Sciatic nerve (tissue), 2 donors: ENCODE measurements around the gene ST3GAL2. TPM values are rescaled to one million over a fixed set of nuclear protein-coding genes. Genes with fewer than 3 reads are reported as not detected.

Source experiments
- ATAC-seq: fragments of 200-7000 bp; cut with Tn5 transposase; one replicate; pipeline ENCODE4 v1.9.1; 2020; ENCODE audit warnings: mild to moderate bottlenecking, moderate library complexity
- DNase-seq: peaks from one replicate; pipeline ENCODE4 v3.0.0-alpha.2; 2020; ENCODE audit warnings: low spot score
- intact Hi-C: fragments of 100-400 bp; cut with DNase I; formaldehyde crosslinking; loops from one replicate; pipeline ENCODE4 v1.14.2; 2022
- total RNA-seq: library from RNA; stranded (reverse); fragmentation: NEBNext Ultra II Directional; extraction: Animal tissue kit (Norgen Biotek cat#: 25700); gene quantifications from one replicate; pipeline ENCODE4 v1.2.1, GENCODE V29; 2021
- donor health status: DM: no; HTN: no; CAD: no.
- donor health status: DM: no; HTN: no; CAD: no.

Gene ST3GAL2, protein sequence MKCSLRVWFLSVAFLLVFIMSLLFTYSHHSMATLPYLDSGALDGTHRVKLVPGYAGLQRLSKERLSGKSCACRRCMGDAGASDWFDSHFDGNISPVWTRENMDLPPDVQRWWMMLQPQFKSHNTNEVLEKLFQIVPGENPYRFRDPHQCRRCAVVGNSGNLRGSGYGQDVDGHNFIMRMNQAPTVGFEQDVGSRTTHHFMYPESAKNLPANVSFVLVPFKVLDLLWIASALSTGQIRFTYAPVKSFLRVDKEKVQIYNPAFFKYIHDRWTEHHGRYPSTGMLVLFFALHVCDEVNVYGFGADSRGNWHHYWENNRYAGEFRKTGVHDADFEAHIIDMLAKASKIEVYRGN
- 31.1 TPM for total RNA-seq

DNA sequence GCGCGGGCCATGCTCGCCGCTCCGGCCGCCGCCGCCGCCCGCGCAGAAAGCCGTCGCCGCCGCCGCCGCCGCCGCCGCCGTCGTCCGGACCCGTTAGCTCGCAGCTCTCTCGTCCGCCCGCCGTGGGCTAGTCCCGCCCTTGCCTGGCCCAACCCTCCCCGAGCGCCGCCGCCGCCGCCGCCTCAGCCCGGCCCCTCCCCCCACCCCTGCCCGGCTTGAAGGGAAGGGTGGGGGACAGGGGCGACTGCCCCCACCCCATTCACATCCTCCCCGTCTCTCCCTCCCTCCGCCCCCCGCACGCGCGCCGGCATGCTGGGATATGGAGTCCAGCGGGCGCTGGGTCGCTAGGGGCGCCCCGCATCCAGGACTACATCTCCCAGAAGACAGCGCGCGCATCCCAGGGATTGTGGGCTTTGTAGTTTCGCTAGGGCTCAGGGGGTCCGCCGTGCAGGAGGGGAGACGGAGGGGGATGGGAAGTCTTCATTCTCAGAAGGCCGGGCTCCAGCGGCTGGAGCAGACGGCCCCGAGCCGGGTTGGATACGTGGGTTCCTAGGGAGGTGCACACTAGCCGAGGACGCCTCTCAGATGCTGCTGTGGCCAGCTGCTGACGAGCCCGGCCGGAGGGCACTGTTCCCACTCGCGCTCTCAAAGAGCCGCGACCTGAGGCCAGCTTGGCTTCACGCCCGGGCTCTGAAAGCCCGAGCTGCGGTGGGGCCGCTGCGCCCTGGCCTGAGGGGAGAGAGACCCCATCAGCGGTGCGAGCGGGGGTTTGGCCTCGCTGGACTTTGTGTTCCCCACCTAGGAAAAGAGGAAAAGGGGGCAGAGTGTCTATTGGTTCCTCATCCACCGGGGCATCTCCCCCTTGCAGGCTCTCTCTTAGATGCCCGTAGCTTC lies at the start of gene ST3GAL2:
Gene ST3GAL2, minus strand, starts transcription at position 132 of the 894 bp plus-strand sequence. CDS start 40,570 bp downstream, outside the sequence.
- intact Hi-C loops: no loop called here
- DNase-seq (peak; percentile 97), ATAC-seq (peak; percentile 99)

GRCh38 chr16:70484867-70485266 lies 46.0 kb upstream of the ST3GAL2 start:
- intact Hi-C loops: no loop called here
- ATAC-seq: no peak
- DNase-seq: no peak

- intact Hi-C loops: no loop called here
- DNase-seq (no peak), ATAC-seq (no peak)
These were observed 44.5 kb upstream of the ST3GAL2 start for GRCh38 chr16:70483426-70483825.

DNA sequence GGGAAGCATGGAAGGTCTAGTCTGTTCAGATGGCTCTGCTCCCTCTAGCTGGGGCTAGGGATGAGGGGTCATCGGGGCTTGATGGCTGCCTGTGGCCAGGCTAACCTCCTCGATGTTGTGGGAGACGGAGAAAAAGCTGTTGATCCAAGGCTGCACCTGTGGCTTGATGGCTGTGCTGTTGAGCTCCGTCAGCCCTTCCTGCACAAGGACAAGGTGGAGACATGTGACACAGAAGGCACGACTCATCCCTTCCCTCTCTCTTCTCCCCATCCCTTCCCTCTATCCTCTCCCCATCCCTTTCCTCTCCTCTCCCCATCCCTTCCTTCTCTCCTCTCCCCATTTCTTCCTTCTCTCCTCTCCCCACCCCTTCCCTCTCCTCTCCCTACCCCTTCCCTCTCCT lies 43.7 kb upstream of the ST3GAL2 start:
- DNase-seq: no peak

GRCh38 chr16:70481929-70482536 lies 43.1 kb upstream of the ST3GAL2 start:
- ATAC-seq (no peak), DNase-seq (no peak)
- intact Hi-C loops: no loop called here

More for the DNA sequence above, 43.7 kb upstream of the ST3GAL2 start:
- intact Hi-C loops: no loop called here
- no peak for ATAC-seq

DNA sequence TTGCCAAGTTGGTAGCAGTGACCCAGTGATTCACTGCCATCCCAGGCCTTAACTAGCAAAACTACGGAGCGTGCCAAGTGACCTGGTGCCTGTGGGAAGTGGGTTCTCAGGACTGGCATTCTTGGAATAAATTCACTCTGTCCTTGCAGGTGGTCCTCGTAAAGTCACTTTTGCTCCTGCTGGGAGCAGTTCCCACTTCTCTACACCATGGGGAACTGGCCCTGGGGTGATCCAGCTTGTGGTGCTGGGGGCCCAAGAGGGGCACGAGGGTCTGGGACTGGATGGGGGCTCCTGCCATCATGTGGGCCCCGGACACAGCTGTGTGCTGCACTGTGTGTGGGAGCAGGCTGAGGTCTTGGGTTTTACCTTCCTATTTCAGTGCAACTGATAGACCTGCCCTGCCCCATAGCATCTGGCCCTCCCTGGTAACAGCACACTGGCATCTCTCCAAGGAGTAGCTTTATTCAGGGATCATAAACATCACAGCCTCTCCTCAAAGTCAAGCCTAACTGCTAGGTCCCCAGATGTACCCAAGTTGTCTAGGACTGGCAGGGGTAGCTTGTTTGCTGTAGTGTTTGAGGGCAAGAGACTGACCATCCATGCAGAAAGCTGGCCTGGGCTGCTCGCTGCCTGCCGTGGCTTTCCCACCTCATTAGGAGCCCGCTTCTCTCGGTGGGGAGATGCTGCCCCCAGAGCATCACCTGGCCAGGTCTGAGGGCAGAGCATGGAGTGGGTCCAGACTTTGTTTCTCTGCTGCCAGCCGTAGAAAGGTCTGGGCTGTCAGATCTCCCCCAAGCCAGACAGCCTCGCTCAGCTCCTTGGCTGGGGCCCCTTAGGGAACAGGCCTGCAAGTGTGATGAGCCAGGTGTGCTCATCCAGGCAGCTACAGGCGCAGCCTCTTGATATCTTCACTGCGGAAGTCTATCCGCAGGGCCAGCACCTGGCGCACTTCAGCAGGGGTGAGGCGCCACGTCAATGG lies 41.5 kb upstream of the ST3GAL2 start:
- DNase-seq (no peak), ATAC-seq (no peak)
- intact Hi-C loops: no loop called here

- ATAC-seq (peak; percentile 32), DNase-seq (no peak)
- intact Hi-C loops: no loop called here
These were observed 40.0 kb upstream of the ST3GAL2 start for GRCh38 chr16:70478912-70479341.

DNA sequence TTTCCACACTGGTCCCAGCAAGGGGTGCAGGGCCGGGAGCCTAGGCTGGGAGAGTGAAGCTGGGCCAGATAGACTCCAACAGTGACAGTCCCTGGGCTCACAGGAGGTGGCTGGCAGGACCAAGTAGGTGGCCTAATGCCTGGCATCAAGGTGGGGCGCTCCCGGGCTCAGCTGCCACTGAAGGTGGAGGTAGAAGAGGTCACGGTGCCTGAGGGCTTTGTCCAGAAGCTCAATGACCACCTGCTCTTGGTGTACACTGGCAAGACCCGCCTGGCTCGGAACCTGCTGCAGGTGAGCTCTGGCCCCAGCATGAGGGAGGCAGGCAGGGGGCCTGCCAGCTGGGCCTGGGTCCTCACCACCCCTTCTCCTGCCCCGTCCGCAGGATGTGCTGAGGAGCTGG lies 39.3 kb upstream of the ST3GAL2 start:
- ATAC-seq: no peak
- no peak for DNase-seq
- intact Hi-C loops: no loop called here

GRCh38 chr16:70476272-70477020 lies 37.5 kb upstream of the ST3GAL2 start:
- intact Hi-C loops: no loop called here
- DNase-seq (no peak), ATAC-seq (no peak)

DNA sequence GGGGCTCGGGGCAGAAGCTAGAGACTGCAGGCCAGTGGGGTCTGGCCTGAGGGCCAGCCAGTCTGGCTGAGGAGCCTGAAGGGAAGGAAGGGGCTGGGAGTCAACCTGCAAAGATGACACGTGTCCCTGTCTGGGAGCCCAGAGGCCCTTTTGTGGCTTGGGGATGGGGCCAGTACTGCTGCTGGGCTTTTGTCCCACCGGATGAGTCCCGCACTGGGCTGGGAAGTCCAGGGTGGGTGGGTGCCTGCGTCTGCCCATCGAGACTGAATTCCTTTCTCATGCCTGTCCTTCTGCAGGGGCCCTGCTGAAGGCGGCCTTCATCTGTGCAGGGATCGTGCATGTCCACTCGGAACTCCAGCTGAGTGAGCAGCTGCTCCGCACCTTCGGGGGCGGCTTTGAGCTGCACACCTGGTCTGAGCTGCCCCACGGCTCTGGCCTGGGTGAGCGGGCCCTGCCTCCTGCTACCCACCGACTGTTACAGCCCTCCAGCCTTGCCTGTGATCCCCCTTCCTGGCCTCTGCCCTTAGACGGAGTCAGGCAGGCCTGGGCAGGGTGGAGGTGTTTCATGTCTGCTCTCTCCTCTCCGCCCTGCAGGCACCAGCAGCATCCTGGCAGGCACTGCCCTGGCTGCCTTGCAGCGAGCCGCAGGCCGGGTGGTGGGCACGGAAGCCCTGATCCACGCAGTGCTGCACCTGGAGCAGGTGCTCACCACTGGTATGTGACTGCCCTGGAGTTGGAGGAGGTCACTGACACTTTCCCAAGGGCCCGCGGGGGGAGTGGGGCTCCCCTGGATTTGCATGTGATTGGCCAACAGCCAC lies 36.4 kb upstream of the ST3GAL2 start:
- intact Hi-C loops: no loop called here
- no peak for ATAC-seq
- DNase-seq: no peak

GRCh38 chr16:70474320-70475053 lies 35.6 kb upstream of the ST3GAL2 start:
- no peak for ATAC-seq
- DNase-seq: no peak
- intact Hi-C loops: no loop called here

DNA sequence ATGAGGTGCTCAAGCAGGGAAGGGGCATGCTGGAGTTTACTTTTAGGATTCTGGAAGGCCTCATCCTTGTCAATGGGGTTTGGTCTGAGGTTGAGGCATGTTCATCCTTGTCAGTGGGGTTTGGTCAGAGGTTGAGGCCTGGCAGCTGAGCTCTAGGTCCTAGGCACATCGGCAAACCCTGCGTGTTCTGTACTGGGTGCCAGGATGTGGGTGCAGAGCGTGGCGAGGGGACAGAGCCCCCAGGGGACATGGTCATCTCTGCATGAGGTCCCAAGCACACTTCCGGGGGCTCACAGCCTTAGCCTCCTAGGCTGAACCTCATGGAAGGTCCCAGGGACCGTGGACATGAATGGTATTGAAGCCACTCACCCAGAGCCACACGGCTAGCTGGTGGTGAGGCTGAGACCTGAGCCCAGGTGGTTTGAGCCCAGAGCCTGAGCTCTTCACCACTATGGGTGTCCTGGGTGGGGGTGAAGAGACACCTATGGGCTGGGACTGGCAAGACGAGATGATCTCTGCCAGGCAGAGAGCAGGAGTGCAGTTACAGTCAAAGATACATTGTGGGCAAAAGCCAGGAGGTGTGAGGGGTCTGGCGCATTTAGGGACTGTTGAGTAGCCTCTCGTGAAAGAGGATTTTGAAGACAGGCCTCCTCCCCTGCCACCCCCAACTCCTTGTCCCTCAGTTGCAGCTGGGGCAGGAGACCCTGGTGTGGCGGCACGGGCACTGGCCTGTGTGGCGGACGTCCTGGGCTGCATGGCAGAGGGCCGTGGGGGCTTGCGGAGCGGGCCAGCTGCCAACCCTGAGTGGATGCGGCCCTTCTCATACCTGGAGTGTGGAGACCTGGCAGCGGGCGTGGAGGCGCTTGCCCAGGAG lies 34.8 kb upstream of the ST3GAL2 start:
- no peak for DNase-seq
- ATAC-seq: no peak
- intact Hi-C loops: no loop called here

DNA sequence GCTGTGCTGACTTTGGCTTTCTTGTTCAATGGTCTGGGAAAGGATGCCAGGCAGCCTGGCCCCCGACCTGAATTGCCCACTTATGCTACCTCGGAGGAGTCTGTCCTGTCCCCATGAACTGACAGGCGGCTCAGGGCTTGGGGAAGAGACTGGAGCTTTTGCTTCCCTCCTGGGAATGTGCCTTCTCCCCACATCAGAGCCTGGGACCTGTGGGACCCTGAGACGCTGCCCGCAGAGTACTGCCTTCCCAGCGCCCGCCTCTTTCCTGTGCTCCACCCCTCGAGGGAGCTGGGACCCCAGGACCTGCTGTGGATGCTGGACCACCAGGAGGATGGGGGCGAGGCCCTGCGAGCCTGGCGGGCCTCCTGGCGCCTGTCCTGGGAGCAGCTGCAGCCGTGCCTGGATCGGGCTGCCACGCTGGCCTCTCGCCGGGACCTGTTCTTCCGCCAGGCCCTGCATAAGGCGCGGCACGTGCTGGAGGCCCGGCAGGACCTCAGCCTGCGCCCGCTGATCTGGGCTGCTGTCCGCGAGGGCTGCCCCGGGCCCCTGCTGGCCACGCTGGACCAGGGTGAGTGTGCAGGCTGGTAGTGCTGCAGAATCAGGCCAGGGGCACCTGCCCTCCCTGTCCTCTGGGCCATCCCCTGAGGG lies 34.0 kb upstream of the ST3GAL2 start:
- intact Hi-C loops: no loop called here
- ATAC-seq: no peak
- no peak for DNase-seq

GRCh38 chr16:70470927-70471341 lies 32.0 kb upstream of the ST3GAL2 start:
- DNase-seq: peak; percentile 68
- peak; percentile 66 for ATAC-seq
- intact Hi-C loops: no loop called here
